Right atrium auricular region (tissue), 2 donors: ENCODE results near the gene TLL1. TPM values are rescaled to one million over a fixed set of nuclear protein-coding genes. Genes with fewer than 3 reads are reported as not detected.

Source experiments
- DNase-seq: peaks from one replicate; pipeline ENCODE4 v3.0.0-alpha.2; 2019; ENCODE audit warnings: low spot score
- H3K27ac ChIP-seq, 2 donors: fragments of 200-600 bp; sonication (generic); 1 replicate in 1 of 2; 2 replicates in 1 of 2; pipeline ENCODE4 v1.5.1; 2016 to 2019
- H3K27me3 ChIP-seq, 2 donors: fragments of 200-600 bp; sonication (generic); one replicate each; pipeline versions ENCODE4 v1.5.1 to v1.6.0; 2017 to 2019
- H3K36me3 ChIP-seq: fragments of 200-600 bp; sonication (generic); one replicate; pipeline ENCODE4 v1.5.1; 2016
- H3K4me1 ChIP-seq, 2 donors: fragments of 200-600 bp; sonication (generic); one replicate each; pipeline versions ENCODE4 v1.5.1 to v1.6.0; 2017 to 2019
- H3K4me3 ChIP-seq, 2 donors: fragments of 200-600 bp; sonication (generic); 1 replicate in 1 of 2; 2 replicates in 1 of 2; pipeline ENCODE4 v1.5.1; 2017 to 2019; ENCODE audit warnings: mild to moderate bottlenecking in 1 of 2, moderate library complexity in 1 of 2
- H3K9me3 ChIP-seq, 2 donors: fragments of 200-600 bp; sonication (generic); one replicate each; pipeline ENCODE4 v1.5.1; 2019
- CTCF ChIP-seq, 2 donors: fragments of 200-600 bp; sonication (generic); IDR thresholded peaks; one replicate each; pipeline ENCODE4 v1.5.1; 2019; ENCODE audit warnings: antibody characterized with exemption in 2 of 2
- total RNA-seq, 2 donors: library from RNA; depleted of rRNA; stranded (reverse); fragments of >200 nt; gene quantifications; one replicate each; pipeline ENCODE4 v1.1.0, GENCODE V29; 2016

The TLL1 gene
- total RNA-seq, 2 donors from 2014 or later = 1.7 to 4.4 TPM

- no peaks in the 10 kb centered on the region for H3K9me3 ChIP-seq
- no peaks in the 10 kb centered on the region for H3K4me1 ChIP-seq
- DNase-seq = no peak
- no peak overlapping the region for H3K27ac ChIP-seq
- no peak for TF ChIP-seq CTCF (IDR thresholded peaks at IDR 0.05)
- no peak overlapping the region for H3K4me3 ChIP-seq
- H3K27me3 ChIP-seq = no peaks in the 10 kb centered on the region
- H3K36me3 ChIP-seq = no peaks in the 10 kb centered on the region
These were observed 218.1 kb downstream of the TLL1 start for GRCh38 chr4:166091146-166091545.

- no peaks in the 10 kb centered on the region for H3K36me3 ChIP-seq
- DNase-seq = no peak
- no peak overlapping the region for H3K27ac ChIP-seq
- no peaks in the 10 kb centered on the region for H3K4me1 ChIP-seq
- no peaks in the 10 kb centered on the region for H3K9me3 ChIP-seq
- peak; percentile 55 to 78 for TF ChIP-seq CTCF (IDR thresholded peaks at IDR 0.05)
- H3K4me3 ChIP-seq = no peak overlapping the region
- H3K27me3 ChIP-seq = no peaks in the 10 kb centered on the region
These were observed 219.0 kb downstream of the TLL1 start for GRCh38 chr4:166091912-166092510.

- DNase-seq = no peak
- no peak overlapping the region for H3K4me3 ChIP-seq
These were observed 219.8 kb downstream of the TLL1 start for GRCh38 chr4:166092797-166093290.

GRCh38 chr4:166104623-166105022 lies 231.6 kb downstream of the TLL1 start:
- no peak for DNase-seq
- TF ChIP-seq CTCF (IDR thresholded peaks at IDR 0.05) = no peak
- H3K27me3 ChIP-seq = no peaks in the 10 kb centered on the region
- no peak overlapping the region for H3K4me3 ChIP-seq
- no peak overlapping the region for H3K27ac ChIP-seq
- H3K9me3 ChIP-seq = peaks cover 0 to 10% of the 10 kb centered on the region in 2 donors
- H3K4me1 ChIP-seq = no peaks in the 10 kb centered on the region
- H3K36me3 ChIP-seq = no peaks in the 10 kb centered on the region

More at GRCh38 chr4:166092797-166093290, 219.8 kb downstream of the TLL1 start:
- Histone ChIP-seq H3K9me3 (no peaks in the 10 kb centered on the region), H3K4me1 (no peaks in the 10 kb centered on the region), H3K27me3 (no peaks in the 10 kb centered on the region), H3K36me3 (no peaks in the 10 kb centered on the region), H3K27ac (no peak overlapping the region)
- TF ChIP-seq CTCF (IDR thresholded peaks at IDR 0.05) = no peak

GRCh38 chr4:166121897-166122296 lies 248.9 kb downstream of the TLL1 start:
- Histone ChIP-seq H3K27ac (no peak overlapping the region), H3K9me3 (no peaks in the 10 kb centered on the region), H3K4me1 (no peaks in the 10 kb centered on the region), H3K36me3 (no peaks in the 10 kb centered on the region), H3K4me3 (no peak overlapping the region), H3K27me3 (no peaks in the 10 kb centered on the region)
- TF ChIP-seq CTCF (IDR thresholded peaks at IDR 0.05) = no peak
- no peak for DNase-seq

GRCh38 chr4:166123546-166123945 lies 250.5 kb downstream of the TLL1 start:
- no peaks in the 10 kb centered on the region for H3K4me1 ChIP-seq
- H3K36me3 ChIP-seq = no peaks in the 10 kb centered on the region
- H3K27me3 ChIP-seq = no peaks in the 10 kb centered on the region
- H3K9me3 ChIP-seq = no peaks in the 10 kb centered on the region
- no peak for TF ChIP-seq CTCF (IDR thresholded peaks at IDR 0.05)
- no peak overlapping the region for H3K4me3 ChIP-seq
- H3K27ac ChIP-seq = no peak overlapping the region
- DNase-seq = no peak
